Measurements from ENCODE around the gene JUNB.
"Not testable (repeated sequence)": the region's sequence is repeated elsewhere in the genome, so short reads cannot be mapped to it uniquely, and the experiment has no call there.

JUNB gene

GRCh38 chr19:12806242-12807081 is 15.2 kb downstream of the JUNB start, which contains the start of gene RNASEH2A:
Gene RNASEH2A (plus strand): TSS chr19:12806584. CDS start chr19:12806674, 90 bp downstream.
- peak; percentile 82 for DNase-seq

DNA sequence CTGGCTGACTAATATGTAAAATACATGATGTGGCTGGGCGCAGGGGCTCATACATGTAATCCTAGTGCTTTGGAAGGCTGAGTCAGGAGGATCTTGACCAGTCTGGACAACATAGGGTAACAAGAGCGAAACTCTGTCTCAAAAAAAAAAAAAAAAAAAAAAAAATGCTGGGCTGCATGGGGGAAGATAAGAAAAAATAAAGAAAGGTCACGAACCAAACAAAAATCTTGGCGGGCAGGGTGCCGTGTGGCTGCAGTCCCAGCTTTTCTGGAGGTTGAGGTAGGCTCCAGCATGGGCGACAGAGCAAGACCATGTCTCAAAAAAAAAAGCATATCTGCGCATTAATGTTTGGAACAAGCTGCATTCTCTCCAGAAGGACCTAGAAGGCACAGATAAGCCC is 23.8 kb downstream of the JUNB start:
- DNase-seq, result no peak

DNA sequence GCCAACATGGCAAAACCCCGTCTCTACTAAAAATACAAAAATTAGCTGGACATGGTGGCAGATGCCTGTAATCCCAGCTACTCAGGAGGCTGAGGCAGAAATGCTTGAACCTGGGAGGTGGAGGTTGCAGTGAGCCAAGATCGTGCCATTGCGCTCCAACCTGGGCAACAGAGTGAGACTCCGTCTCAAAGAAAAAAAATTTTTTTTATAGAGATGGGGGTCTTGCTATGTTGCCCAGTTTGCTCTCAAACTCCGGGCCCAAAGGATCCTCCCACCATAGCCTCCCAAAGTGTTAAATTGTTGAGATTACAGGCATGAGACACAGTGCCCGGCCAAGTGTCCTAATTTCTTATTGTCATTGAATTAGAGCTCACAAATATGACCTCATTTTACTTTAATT is 25.9 kb downstream of the JUNB start:
- not testable (repeated sequence) for DNase-seq

DNA sequence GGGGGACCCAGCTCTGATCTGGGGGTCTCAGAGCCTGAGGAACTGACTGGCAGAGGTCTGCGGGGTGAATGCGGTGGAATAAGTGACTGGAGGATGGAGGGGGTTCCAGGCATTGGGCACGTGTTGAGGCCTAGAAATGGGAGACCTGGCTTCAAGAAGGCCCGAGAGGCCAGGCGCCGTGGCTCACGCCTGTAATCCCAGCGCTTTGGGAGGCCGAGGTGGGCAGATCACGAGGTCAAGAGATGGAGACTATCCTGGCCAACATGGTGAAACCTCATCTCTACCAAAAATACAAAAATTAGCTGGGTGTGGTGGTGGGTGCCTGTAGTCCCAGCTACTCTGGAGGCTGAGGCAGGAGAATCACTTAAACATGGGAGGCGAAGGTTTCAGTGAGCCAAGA is 26.5 kb downstream of the JUNB start:
- DNase-seq, result not testable (repeated sequence)

DNA sequence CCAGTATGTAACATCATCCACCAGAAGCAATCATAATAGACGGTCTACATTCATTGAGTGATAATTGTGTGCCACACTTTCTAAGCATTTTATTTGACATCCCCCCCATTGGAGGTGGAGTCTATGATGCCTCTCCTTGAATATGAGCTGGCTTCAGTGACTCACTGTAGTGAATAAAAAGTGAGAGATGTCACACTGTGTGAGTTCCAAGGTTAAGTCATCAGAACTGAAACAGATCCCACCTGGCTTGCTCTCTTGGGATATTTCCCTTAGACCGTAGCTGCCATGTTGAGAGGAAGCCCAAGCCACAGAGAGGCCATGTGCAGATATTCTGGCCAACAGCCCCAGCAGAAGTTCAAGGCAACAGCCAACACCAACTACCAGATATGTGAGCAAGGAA is 30.5 kb downstream of the JUNB start:
- no peak for DNase-seq

GRCh38 chr19:12825254-12826131 is 34.2 kb downstream of the JUNB start:
- DNase-seq, result no peak

- DNase-seq, result no peak
These were observed 37.2 kb downstream of the JUNB start for GRCh38 chr19:12828494-12828893.

DNA sequence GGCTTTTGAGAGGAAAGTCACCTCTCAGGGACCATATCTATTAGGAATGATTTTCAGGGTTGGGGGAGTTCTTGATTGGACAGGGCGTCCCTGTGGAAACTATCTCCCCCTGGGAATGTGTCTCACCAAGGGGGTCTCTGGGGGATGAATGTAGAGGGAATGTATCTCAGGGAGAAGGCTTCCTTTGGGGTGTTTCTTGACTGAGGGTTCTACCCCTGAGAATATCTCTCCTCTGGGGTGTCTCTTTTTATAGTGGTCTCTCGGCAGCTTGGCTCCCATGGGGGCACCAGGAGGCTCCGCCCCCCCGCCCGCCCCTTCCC is 42.1 kb downstream of the JUNB start:
- no peak for DNase-seq

GRCh38 chr19:12833738-12834565 is 42.7 kb downstream of the JUNB start:
- DNase-seq, result no peak

DNA sequence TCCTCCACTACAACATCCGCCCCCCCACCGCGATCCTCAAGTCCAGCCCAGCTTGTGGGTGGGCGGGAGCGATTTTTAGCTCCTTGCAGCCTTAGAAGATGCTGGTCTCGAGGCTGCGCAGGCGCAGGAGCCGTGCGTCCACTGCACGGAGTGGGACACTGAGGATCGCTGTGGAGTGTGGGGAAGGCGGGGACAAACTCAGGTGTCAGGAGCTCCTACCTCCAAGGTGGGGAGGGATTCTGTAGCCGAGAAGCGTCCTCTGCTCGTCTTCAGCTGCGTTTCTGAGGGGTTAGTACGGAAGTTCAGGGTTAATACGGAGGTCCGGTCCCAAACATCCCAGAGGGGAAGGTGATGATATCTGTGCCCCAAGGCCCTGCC is 43.3 kb downstream of the JUNB start, which contains the start of gene RTBDN:
RTBDN (minus strand) TSS at position 14 of the 378 bp plus-strand sequence. CDS start 4,600 bp downstream, outside the sequence.
- DNase-seq, result no peak

DNA sequence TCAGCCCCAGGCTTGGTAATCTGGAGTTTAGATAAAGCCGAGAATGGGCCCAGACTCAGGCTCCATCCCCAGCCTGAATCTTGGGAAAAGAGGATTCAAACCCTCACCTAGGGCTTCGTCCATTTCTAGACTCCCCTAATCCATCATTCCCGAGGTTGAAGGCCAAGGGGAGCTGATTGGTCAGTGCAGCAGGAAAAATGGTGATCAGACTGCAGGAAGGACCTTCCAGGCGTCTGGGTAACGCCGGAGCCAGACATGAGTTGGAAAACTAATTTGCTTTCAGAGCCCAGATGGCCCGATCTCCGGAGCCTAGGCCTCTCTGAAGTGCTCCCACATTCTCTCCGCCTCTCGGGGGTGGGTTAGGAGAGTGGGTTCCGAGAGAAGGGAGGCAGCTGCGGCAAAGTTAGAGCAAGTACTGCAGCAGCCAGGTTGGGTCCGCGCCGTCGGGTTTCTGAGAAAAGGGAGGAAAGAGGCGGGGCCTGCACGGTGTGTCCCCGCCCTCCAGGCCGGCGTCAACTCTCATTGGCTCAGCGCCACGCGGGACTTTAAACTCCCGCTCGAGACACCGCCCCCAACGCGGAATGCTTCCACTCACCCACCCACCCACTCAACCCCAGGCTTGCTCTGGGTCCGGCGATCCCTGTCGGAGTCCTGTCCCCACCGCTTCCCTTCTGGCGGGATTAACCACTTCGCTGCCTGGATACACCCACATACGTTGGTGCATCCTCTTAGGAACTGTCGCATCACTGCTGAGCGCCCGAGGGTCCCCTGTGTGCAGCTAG is 43.9 kb downstream of the JUNB start:
- no peak for DNase-seq

DNA sequence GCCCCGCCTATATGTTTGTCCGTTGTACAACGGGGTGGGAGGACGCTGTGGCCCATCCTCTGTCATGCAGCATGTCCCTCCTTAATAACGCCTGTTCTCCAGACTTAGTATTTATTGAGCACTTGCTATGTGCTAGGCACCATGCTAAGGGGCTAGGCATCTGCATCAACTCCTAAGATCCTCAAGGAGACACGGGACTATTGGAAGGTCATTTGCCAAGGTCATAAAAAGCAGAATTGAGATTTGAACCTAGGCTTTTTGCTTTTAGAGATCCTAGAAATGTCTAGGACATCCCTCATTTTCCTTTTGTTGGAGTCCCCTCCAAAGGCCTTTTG is 45.2 kb downstream of the JUNB start:
- no peak for DNase-seq

DNA sequence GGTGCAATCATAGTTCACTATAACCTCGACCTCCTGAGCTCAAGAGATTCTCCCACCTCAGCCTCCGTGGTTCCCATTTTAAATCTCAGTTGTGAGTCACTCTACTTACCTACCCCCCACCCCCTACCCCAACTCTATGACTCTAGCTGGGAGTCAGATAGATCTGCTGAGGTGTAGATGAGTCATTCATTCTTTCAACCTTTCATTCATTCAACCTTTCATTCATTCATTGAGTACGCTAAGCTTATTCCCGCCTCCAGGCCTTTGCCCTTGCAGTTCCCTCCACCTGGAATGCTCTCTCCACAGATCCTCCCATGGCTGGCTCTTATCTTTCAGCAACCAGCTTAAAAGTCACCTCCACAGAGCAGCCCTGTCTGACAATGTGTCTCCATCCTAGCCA is 45.9 kb downstream of the JUNB start:
- no peak for DNase-seq

DNA sequence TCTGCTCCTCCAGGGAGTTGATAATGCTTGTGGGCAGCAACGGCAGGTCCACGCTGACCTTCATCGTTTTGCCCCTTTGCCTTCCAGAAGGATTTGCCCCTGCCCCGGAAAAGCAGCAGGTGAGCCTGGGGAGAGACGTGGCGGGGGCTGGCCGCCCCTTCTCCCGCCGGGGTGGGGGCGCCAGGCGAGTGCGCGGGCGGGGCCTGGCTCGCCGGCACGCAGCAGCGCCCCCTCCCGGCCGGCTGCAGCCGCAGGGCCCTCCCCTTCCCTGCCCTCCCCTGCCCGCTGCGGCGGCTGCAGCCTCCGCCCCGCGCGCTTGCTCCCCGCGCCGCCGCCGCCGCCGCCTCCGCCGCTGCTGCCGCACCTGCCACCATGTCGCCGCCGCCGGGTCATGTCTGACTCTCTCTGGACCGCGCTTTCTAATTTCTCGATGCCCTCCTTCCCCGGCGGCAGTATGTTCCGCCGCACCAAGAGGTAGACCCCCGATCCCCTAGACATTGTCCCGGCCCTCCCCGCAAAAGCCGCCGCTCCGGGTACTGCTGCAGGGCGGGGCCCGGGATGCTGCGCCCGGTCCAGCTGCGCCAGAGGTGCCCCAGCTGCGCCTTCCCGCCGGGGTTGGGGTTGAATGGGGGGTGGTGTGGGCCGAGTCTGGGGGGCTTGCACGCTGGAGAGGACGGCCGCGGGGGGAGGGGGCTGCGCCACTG is 47.0 kb downstream of the JUNB start, which contains the start of gene MAST1:
MAST1 (plus strand) TSS at position 334 of the 704 bp plus-strand sequence; CDS start at position 392, 58 bp downstream.
- DNase-seq, result peak; percentile 10

- no peak for DNase-seq
These were observed 47.8 kb downstream of the JUNB start for GRCh38 chr19:12838886-12839756.

DNA sequence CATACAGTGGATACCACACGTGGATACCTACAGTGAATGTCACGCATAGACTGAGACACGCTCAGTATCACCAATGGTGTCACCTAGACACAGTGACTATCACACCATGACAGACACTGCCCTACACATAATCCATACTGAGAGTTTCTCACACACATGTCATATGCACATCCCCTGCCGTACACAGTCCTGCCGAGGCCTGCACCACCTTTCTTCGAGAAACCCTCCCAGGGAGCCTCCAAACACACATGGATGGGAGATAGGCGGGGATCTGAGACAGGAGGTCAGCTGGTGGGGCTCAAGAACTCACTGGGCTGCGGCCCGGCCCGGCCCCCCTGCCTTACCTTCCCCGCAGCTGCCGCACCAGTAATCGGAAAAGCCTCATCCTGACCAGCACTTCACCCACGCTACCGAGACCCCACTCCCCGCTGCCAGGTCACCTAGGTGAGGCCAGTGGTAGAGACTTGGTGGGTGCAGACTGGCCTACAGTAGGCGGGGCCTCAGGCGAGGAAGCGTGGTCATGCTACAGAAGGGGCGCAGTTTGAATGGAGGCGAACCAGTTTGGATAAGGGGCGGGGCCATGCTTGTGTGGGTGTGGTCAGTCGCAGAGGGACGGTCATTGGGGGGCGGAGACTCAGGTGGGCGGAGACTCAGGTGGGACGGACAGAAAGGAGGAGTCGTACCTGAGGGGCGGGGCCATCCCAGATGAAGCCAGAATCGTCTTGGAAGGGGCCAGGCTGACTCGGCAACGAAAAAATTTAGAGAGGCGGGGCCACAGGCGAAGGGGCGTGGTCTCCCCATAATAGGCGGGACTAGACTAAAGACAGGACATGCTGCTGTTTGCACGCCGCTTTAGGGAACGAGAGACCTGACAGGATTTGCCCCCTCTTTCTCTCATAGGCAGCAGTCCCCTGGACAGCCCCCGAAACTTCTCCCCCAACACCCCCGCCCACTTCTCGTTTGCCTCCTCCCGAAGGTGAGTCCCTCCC is 49.1 kb downstream of the JUNB start:
- peak; percentile 19 for DNase-seq

GRCh38 chr19:12841094-12841493 is 49.8 kb downstream of the JUNB start:
- DNase-seq, result no peak

DNA sequence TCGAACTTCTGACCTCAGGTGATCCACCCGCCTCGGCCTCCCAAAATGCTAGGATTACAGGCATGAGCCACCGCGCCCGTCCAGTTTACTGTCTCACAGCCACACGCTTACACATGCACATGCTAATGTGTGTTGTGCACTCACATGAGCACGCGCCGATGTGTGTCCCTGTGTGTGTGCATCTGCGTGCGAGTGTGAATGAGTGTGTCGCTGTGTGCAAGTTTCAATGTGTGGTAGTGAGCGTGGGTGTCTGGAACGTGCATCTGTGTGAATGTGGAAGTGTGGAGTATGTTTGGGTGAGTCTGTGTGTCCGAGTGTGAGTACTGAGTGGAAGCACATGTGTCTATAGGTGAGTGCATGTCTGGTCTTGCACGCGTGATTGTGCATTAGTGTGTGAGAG is 51.2 kb downstream of the JUNB start:
- DNase-seq, result no peak
